ENCODE results near the gene PKD1L1.
"Not testable (repeated sequence)": the region's sequence is repeated elsewhere in the genome, so short reads cannot be mapped to it uniquely, and the experiment has no call there.

Gene PKD1L1

GRCh38 chr7:47759056-47759706 is 189.1 kb downstream of the PKD1L1 start:
- DNase-seq: no peak

GRCh38 chr7:47758546-47758945 is 189.7 kb downstream of the PKD1L1 start:
- DNase-seq: no peak

GRCh38 chr7:47757921-47758411 is 190.3 kb downstream of the PKD1L1 start:
- no peak for DNase-seq

GRCh38 chr7:47756636-47757035 is 191.6 kb downstream of the PKD1L1 start:
- no peak for DNase-seq

- DNase-seq: no peak
These were observed 193.0 kb downstream of the PKD1L1 start for GRCh38 chr7:47755248-47755647.

- DNase-seq: not testable (repeated sequence)
These were observed 196.5 kb downstream of the PKD1L1 start for GRCh38 chr7:47751724-47752123.

GRCh38 chr7:47751043-47751442 is 197.2 kb downstream of the PKD1L1 start:
- DNase-seq: no peak

GRCh38 chr7:47748041-47748440 is 200.2 kb downstream of the PKD1L1 start:
- DNase-seq: no peak

GRCh38 chr7:47747160-47747559 is 201.1 kb downstream of the PKD1L1 start:
- no peak for DNase-seq

GRCh38 chr7:47746468-47746867 is 201.8 kb downstream of the PKD1L1 start:
- DNase-seq: no peak

GRCh38 chr7:47744883-47745282 is 203.4 kb downstream of the PKD1L1 start:
- no peak for DNase-seq

GRCh38 chr7:47743965-47744591 is 204.2 kb downstream of the PKD1L1 start:
- no peak for DNase-seq

- no peak for DNase-seq
These were observed 206.3 kb downstream of the PKD1L1 start for GRCh38 chr7:47741984-47742383.

GRCh38 chr7:47739891-47740290 is 208.4 kb downstream of the PKD1L1 start:
- no peak for DNase-seq

GRCh38 chr7:47739301-47739875 is 208.9 kb downstream of the PKD1L1 start:
- no peak for DNase-seq

GRCh38 chr7:47738563-47739166 is 209.6 kb downstream of the PKD1L1 start:
- DNase-seq: no peak

- no peak for DNase-seq
These were observed 210.7 kb downstream of the PKD1L1 start for GRCh38 chr7:47737601-47738000.

GRCh38 chr7:47735431-47736345 is 212.6 kb downstream of the PKD1L1 start:
- no peak for DNase-seq

GRCh38 chr7:47734949-47735291 is 213.3 kb downstream of the PKD1L1 start:
- DNase-seq: no peak

GRCh38 chr7:47734287-47734948 is 213.8 kb downstream of the PKD1L1 start:
- DNase-seq: no peak

- no peak for DNase-seq
These were observed 218.1 kb downstream of the PKD1L1 start for GRCh38 chr7:47730142-47730541.

- DNase-seq: no peak
These were observed 222.1 kb downstream of the PKD1L1 start for GRCh38 chr7:47726047-47726726.

Data from NCI-H226 (cell line).